Choroid plexus epithelial cell (primary cell): Measurements from ENCODE around the gene FOXRED2.
"Not testable (repeated sequence)": the region's sequence is repeated elsewhere in the genome, so short reads cannot be mapped to it uniquely, and the experiment has no call there.

Experiments used
- DNase-seq: peaks from one replicate; pipeline ENCODE4 v3.0.0-alpha.2; 2010; ENCODE audit warnings: low read depth
- H3K4me3 ChIP-seq: 2 replicates; pipeline ENCODE4 v1.5.1; 2011; ENCODE audit warnings: low read depth, mild to moderate bottlenecking, control low read depth, low read length, moderate library complexity
- TF ChIP-seq, protein P1 (sequence below): conservative IDR thresholded peaks from 2 replicates; pipeline ENCODE4 v1.5.1; 2011; ENCODE audit warnings: low read depth, mild to moderate bottlenecking, control low read depth, inconsistent platforms, low read length, moderate library complexity

Gene FOXRED2

DNA sequence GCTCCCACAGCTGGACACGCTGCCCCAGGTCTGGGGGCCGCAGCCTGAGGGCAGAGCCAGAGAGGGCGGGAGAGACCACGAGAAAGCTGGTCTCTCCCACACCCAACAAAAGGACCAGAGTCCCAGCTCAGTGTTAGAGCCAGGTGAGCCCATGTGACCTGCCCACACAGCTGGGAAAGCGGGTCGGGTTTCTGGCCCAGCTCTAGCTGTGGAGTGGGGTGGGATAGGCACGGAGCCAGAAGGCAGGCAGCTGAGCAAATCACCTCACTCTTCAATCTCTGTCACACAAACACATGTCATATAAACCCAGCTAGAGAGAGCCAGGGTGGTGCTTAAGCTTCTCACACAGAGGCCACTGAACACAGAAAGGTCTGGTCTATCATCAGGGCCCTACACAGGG, 29.9 kb upstream of the FOXRED2 start:
- no peak overlapping the region for H3K4me3 ChIP-seq
- DNase-seq, result no peak
- TF ChIP-seq, protein P1, sequence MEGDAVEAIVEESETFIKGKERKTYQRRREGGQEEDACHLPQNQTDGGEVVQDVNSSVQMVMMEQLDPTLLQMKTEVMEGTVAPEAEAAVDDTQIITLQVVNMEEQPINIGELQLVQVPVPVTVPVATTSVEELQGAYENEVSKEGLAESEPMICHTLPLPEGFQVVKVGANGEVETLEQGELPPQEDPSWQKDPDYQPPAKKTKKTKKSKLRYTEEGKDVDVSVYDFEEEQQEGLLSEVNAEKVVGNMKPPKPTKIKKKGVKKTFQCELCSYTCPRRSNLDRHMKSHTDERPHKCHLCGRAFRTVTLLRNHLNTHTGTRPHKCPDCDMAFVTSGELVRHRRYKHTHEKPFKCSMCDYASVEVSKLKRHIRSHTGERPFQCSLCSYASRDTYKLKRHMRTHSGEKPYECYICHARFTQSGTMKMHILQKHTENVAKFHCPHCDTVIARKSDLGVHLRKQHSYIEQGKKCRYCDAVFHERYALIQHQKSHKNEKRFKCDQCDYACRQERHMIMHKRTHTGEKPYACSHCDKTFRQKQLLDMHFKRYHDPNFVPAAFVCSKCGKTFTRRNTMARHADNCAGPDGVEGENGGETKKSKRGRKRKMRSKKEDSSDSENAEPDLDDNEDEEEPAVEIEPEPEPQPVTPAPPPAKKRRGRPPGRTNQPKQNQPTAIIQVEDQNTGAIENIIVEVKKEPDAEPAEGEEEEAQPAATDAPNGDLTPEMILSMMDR, result no peak

GRCh38 chr22:36533320-36533719, 26.5 kb upstream of the FOXRED2 start:
- H3K4me3 ChIP-seq, DNase-seq: not testable (repeated sequence)

GRCh38 chr22:36532466-36532865, 25.6 kb upstream of the FOXRED2 start:
- DNase-seq, result no peak
- TF ChIP-seq, protein P1, result no peak
- H3K4me3 ChIP-seq, result no peak overlapping the region

- TF ChIP-seq, protein P1, result no peak
- DNase-seq, result peak; percentile 100
- peak within 1 kb of the TSS; percentile 93 for H3K4me3 ChIP-seq
Measured at GRCh38 chr22:36528795-36529751, 22.2 kb upstream of the FOXRED2 start, which contains the start of gene EIF3D. Gene EIF3D, minus strand, starts transcription at chr22:36529166. Its CDS starts 3,045 bp downstream, at chr22:36526121.

DNA sequence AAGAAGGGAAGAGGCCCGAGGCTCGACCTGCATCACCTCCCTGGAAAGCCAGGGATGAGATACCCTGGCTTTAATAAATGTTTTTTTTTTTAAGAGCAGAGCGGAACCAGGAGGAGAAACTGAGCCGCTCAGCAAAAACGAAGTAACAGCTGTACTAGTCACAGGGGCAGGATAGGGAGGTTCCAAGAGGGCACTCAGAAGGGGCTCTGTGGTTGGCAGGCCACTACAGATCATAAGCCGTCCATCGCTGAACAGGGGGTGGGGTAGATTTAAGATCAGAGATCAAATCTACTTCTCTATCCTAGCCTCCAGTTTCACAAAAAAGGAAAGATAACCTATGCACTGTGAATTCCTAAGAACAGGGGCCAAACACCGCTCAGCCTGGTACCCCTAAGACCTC, 21.5 kb upstream of the FOXRED2 start:
- H3K4me3 ChIP-seq, result peak overlapping the region; percentile 93
- peak; percentile 34 for DNase-seq
- TF ChIP-seq, protein P1, result no peak

DNA sequence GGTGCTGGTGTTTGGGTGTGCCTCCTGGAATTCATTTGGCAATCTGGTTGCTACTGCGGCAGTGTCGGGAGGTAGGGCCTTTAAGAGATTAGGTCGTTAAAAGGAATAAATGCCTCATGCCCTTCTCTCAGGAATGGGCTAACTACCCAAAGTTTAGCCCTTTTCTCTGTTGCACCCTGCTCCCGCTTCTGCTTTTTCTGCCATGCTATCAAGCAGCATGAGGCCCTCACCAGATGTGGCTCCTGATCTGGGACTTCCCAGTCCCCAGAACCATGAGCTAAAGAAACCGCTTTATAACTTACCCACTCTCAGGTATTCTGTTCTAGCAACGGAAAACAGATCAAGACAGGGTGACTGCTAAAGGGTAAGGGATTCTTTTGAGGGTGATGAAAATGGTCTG, 15.8 kb upstream of the FOXRED2 start:
- TF ChIP-seq, protein P1, result no peak
- H3K4me3 ChIP-seq, result no peak overlapping the region
- DNase-seq, result no peak

DNA sequence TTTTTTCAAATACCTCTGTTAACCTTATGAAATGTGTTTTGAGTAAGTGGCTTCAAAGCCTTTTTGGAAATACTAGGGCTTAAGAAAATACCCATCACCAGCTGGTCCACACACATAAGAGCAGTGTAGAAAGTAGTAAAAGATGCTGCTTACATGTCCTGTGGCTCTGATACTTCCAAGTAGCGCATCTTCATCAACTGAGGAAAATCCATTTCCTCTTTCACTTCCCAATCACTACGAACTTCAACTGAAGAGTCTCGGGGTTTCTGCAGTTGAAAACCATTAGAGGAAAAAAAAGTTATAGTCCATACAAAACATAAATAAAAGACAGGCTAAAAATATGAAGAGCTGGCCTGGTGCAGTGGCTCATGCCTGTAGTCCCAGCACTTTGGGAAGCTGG, 13.6 kb upstream of the FOXRED2 start:
- no peak overlapping the region for H3K4me3 ChIP-seq
- TF ChIP-seq, protein P1, result no peak
- DNase-seq, result no peak

GRCh38 chr22:36519906-36520305, 13.1 kb upstream of the FOXRED2 start:
- not testable (repeated sequence) for H3K4me3 ChIP-seq, DNase-seq
